A673 (cell line): ENCODE results near the gene DCHS2.

ENCODE experiments used
- EZH2 ChIP-seq: fragments of 200-600 bp; sonication (generic); IDR thresholded peaks from 2 replicates; pipeline ENCODE4 v1.6.1; 2017; ENCODE audit warnings: borderline replicate concordance, low read depth, mild to moderate bottlenecking, mixed read lengths, antibody characterized with exemption, low read length; ENCODE audit not compliant: poor library complexity, severe bottlenecking
- TF ChIP-seq, protein P1 (sequence below): fragments of 300-800, 200-600 bp; sonication (generic); conservative IDR thresholded peaks from 2 replicates; pipeline ENCODE4 v1.5.1; 2017; ENCODE audit warnings: low read depth, mild to moderate bottlenecking, antibody characterized with exemption, low read length, moderate library complexity, mixed read lengths

- TF ChIP-seq, protein P1, sequence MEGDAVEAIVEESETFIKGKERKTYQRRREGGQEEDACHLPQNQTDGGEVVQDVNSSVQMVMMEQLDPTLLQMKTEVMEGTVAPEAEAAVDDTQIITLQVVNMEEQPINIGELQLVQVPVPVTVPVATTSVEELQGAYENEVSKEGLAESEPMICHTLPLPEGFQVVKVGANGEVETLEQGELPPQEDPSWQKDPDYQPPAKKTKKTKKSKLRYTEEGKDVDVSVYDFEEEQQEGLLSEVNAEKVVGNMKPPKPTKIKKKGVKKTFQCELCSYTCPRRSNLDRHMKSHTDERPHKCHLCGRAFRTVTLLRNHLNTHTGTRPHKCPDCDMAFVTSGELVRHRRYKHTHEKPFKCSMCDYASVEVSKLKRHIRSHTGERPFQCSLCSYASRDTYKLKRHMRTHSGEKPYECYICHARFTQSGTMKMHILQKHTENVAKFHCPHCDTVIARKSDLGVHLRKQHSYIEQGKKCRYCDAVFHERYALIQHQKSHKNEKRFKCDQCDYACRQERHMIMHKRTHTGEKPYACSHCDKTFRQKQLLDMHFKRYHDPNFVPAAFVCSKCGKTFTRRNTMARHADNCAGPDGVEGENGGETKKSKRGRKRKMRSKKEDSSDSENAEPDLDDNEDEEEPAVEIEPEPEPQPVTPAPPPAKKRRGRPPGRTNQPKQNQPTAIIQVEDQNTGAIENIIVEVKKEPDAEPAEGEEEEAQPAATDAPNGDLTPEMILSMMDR = no peak
- no peak for TF ChIP-seq EZH2
Observed at GRCh38 chr4:154457471-154457870, 34.1 kb downstream of the DCHS2 start.
